ENCODE data around the gene VEPH1.
A peak's percentile ranks its signal among the peaks of the same experiment; 100 is the strongest.

The VEPH1 gene

GRCh38 chr3:157239082-157239704 is 264.0 kb downstream of the VEPH1 start:
- TF ChIP-seq GATA2 (IDR thresholded peaks at IDR 0.05; ENCODE audit: low read depth, low read length) (no peak), GATA3 (IDR thresholded peaks at IDR 0.05; ENCODE audit: low read depth, low read length) (no peak)

- TF ChIP-seq GATA2 (IDR thresholded peaks at IDR 0.05; ENCODE audit: low read depth, low read length) (no peak), GATA3 (IDR thresholded peaks at IDR 0.05; ENCODE audit: low read depth, low read length) (no peak)
Observed at GRCh38 chr3:157238457-157238856, 264.8 kb downstream of the VEPH1 start.

- TF ChIP-seq GATA3 (IDR thresholded peaks at IDR 0.05; ENCODE audit: low read depth, low read length) (no peak), GATA2 (IDR thresholded peaks at IDR 0.05; ENCODE audit: low read depth, low read length) (peak; percentile 19; the same call in 1 of the 2 replicates)
Observed at GRCh38 chr3:157237886-157238285, 265.3 kb downstream of the VEPH1 start.

GRCh38 chr3:157235291-157235690 is 267.9 kb downstream of the VEPH1 start:
- TF ChIP-seq GATA3 (IDR thresholded peaks at IDR 0.05; ENCODE audit: low read depth, low read length) (no peak), GATA2 (IDR thresholded peaks at IDR 0.05; ENCODE audit: low read depth, low read length) (no peak)

- no peak for TF ChIP-seq GATA3 (IDR thresholded peaks at IDR 0.05; ENCODE audit: low read depth, low read length)
- TF ChIP-seq GATA2 (IDR thresholded peaks at IDR 0.05; ENCODE audit: low read depth, low read length), result no peak
Observed at GRCh38 chr3:157233923-157234322, 269.3 kb downstream of the VEPH1 start.

- TF ChIP-seq GATA3 (IDR thresholded peaks at IDR 0.05; ENCODE audit: low read depth, low read length) (no peak), GATA2 (IDR thresholded peaks at IDR 0.05; ENCODE audit: low read depth, low read length) (no peak)
Observed at GRCh38 chr3:157232141-157232540, 271.1 kb downstream of the VEPH1 start.

- no peak for TF ChIP-seq GATA2 (IDR thresholded peaks at IDR 0.05; ENCODE audit: low read depth, low read length)
- no peak for TF ChIP-seq GATA3 (IDR thresholded peaks at IDR 0.05; ENCODE audit: low read depth, low read length)
Observed at GRCh38 chr3:157231071-157231470, 272.1 kb downstream of the VEPH1 start.

GRCh38 chr3:157226173-157226847 is 276.9 kb downstream of the VEPH1 start:
- TF ChIP-seq GATA2 (IDR thresholded peaks at IDR 0.05; ENCODE audit: low read depth, low read length) (no peak), GATA3 (IDR thresholded peaks at IDR 0.05; ENCODE audit: low read depth, low read length) (no peak)

GRCh38 chr3:157225001-157225400 is 278.2 kb downstream of the VEPH1 start:
- TF ChIP-seq GATA3 (IDR thresholded peaks at IDR 0.05; ENCODE audit: low read depth, low read length) (no peak), GATA2 (IDR thresholded peaks at IDR 0.05; ENCODE audit: low read depth, low read length) (no peak)

GRCh38 chr3:157220883-157221282 is 282.3 kb downstream of the VEPH1 start:
- TF ChIP-seq GATA3 (IDR thresholded peaks at IDR 0.05; ENCODE audit: low read depth, low read length) (no peak), GATA2 (IDR thresholded peaks at IDR 0.05; ENCODE audit: low read depth, low read length) (no peak)

GRCh38 chr3:157220211-157220610 is 283.0 kb downstream of the VEPH1 start:
- TF ChIP-seq GATA3 (IDR thresholded peaks at IDR 0.05; ENCODE audit: low read depth, low read length), result no peak
- no peak for TF ChIP-seq GATA2 (IDR thresholded peaks at IDR 0.05; ENCODE audit: low read depth, low read length)

- TF ChIP-seq GATA3 (IDR thresholded peaks at IDR 0.05; ENCODE audit: low read depth, low read length) (no peak), GATA2 (IDR thresholded peaks at IDR 0.05; ENCODE audit: low read depth, low read length) (no peak)
Observed at GRCh38 chr3:157219215-157219614, 284.0 kb downstream of the VEPH1 start.
